Right ventricle myocardium superior (tissue), 1 donor: ENCODE results near the gene DMD. TPM values are rescaled to one million over a fixed set of nuclear protein-coding genes. Genes with fewer than 3 reads are reported as not detected.

Experiments used
- ATAC-seq: fragments of 200-7000 bp; cut with Tn5 transposase; one replicate; pipeline ENCODE4 v1.9.1; 2020; ENCODE audit warnings: mild to moderate bottlenecking; ENCODE audit not compliant: poor library complexity
- DNase-seq: peaks from one replicate; pipeline ENCODE4 v3.0.0-alpha.2; 2020
- intact Hi-C: fragments of 100-400 bp; cut with DNase I; formaldehyde crosslinking; loops from one replicate; pipeline ENCODE4 v1.11.2; 2022
- total RNA-seq: library from RNA; stranded (reverse); fragmentation: NEBNext Ultra II Directional; extraction: Animal tissue kit (Norgen Biotek cat#: 25700); gene quantifications from one replicate; pipeline ENCODE4 v1.2.1, GENCODE V29; 2021
- donor health status: DM: no; HTN: yes; CAD: no; lungs with severe emphysema.

Gene DMD
- total RNA-seq, 1 donor from 2014 or later, result 135 TPM

GRCh38 chrX:33171041-33171440 is 40.3 kb downstream of the DMD start:
- ATAC-seq (no peak), DNase-seq (no peak)
- intact Hi-C loops, result no loop called here

- intact Hi-C loops, result no loop called here
- DNase-seq (no peak), ATAC-seq (no peak)
Measured at GRCh38 chrX:33161829-33162228, 49.5 kb downstream of the DMD start.

GRCh38 chrX:33160273-33160672 is 51.1 kb downstream of the DMD start:
- no peak for ATAC-seq
- no peak for DNase-seq
- intact Hi-C loops, result no loop called here

GRCh38 chrX:33156152-33156726 is 55.1 kb downstream of the DMD start:
- no peak for ATAC-seq
- intact Hi-C loops, result no loop called here
- no peak for DNase-seq

- ATAC-seq (no peak), DNase-seq (no peak)
- intact Hi-C loops, result no loop called here
Measured at GRCh38 chrX:33149580-33149979, 61.8 kb downstream of the DMD start.

- DNase-seq (no peak), ATAC-seq (no peak)
- intact Hi-C loops, result no loop called here
Measured at GRCh38 chrX:33149085-33149484, 62.3 kb downstream of the DMD start.

- ATAC-seq, result no peak
- no peak for DNase-seq
- intact Hi-C loops, result no loop called here
Measured at GRCh38 chrX:33142331-33142730, 69.0 kb downstream of the DMD start.

- no peak for DNase-seq
- intact Hi-C loops, result no loop called here
- ATAC-seq, result peak; percentile 15
Measured at GRCh38 chrX:33138677-33139249, 72.6 kb downstream of the DMD start.

- ATAC-seq (no peak), DNase-seq (no peak)
- intact Hi-C loops, result no loop called here
Measured at GRCh38 chrX:33134164-33134563, 77.2 kb downstream of the DMD start.

- ATAC-seq, result no peak
- intact Hi-C loops, result no loop called here
- DNase-seq, result no peak
Measured at GRCh38 chrX:33133320-33133719, 78.0 kb downstream of the DMD start.

- ATAC-seq (no peak), DNase-seq (no peak)
- intact Hi-C loops, result no loop called here
Measured at GRCh38 chrX:33132569-33132968, 78.8 kb downstream of the DMD start.

- ATAC-seq (no peak), DNase-seq (no peak)
- intact Hi-C loops, result no loop called here
Measured at GRCh38 chrX:33129607-33130006, 81.7 kb downstream of the DMD start.

- no peak for DNase-seq
- no peak for ATAC-seq
- intact Hi-C loops, result no loop called here
Measured at GRCh38 chrX:33128048-33128805, 83.1 kb downstream of the DMD start.

GRCh38 chrX:33126469-33126868 is 84.9 kb downstream of the DMD start:
- no peak for DNase-seq
- intact Hi-C loops, result no loop called here
- ATAC-seq, result no peak

- DNase-seq (no peak), ATAC-seq (no peak)
- intact Hi-C loops, result no loop called here
Measured at GRCh38 chrX:33109858-33110257, 101.5 kb downstream of the DMD start.

- intact Hi-C loops, result no loop called here
- ATAC-seq (no peak), DNase-seq (no peak)
Measured at GRCh38 chrX:33106737-33107136, 104.6 kb downstream of the DMD start.

GRCh38 chrX:33095079-33095478 is 116.3 kb downstream of the DMD start:
- ATAC-seq, result no peak
- DNase-seq, result no peak
- intact Hi-C loops, result no loop called here

- intact Hi-C loops, result no loop called here
- no peak for ATAC-seq
Measured at GRCh38 chrX:33087411-33087810, 123.9 kb downstream of the DMD start.

GRCh38 chrX:33086886-33087285 is 124.5 kb downstream of the DMD start:
- no peak for DNase-seq
- intact Hi-C loops, result no loop called here
- ATAC-seq, result no peak

More at GRCh38 chrX:33087411-33087810, 123.9 kb downstream of the DMD start:
- DNase-seq, result no peak

- intact Hi-C loops, result no loop called here
- peak; percentile 52 for ATAC-seq
- DNase-seq, result no peak
Measured at GRCh38 chrX:33082371-33082770, 129.0 kb downstream of the DMD start.
